ENCODE data around the gene CEACAM19. TPM values are rescaled to one million over a fixed set of nuclear protein-coding genes. Genes with fewer than 3 reads are reported as not detected.
A peak's percentile ranks its signal among the peaks of the same experiment; 100 is the strongest.

The CEACAM19 gene
- total RNA-seq, 1 donor from 2014 or later = not detected

GRCh38 chr19:44728178-44728577, 56.9 kb downstream of the CEACAM19 start:
- DNase-seq = no peak
- ChIA-PET POLR2A (interaction anchor here (0.6 to 2.6 kb wide), 8 partner anchors 8 to 857 kb away, joined by 3 to 23 read pairs (median 4); partner anchors contain the start of gene OPA3), CTCF (interaction anchor here (1.1 to 11.5 kb wide), 3 partner anchors 25 to 74 kb away, joined by 3 to 359 read pairs (median 5); no protein-coding TSS in a partner anchor)
- Mint-ChIP-seq H3K4me1 (peaks cover 42% of the 10 kb centered on the region), H3K36me3 (ENCODE audit: low read depth) (no peaks in the 10 kb centered on the region), H3K4me3 (no peak overlapping the region), H3K9me3 (no peaks in the 10 kb centered on the region), H3K27me3 (peaks cover 3% of the 10 kb centered on the region), H3K27ac (no peak overlapping the region)
- TF ChIP-seq, protein P1, sequence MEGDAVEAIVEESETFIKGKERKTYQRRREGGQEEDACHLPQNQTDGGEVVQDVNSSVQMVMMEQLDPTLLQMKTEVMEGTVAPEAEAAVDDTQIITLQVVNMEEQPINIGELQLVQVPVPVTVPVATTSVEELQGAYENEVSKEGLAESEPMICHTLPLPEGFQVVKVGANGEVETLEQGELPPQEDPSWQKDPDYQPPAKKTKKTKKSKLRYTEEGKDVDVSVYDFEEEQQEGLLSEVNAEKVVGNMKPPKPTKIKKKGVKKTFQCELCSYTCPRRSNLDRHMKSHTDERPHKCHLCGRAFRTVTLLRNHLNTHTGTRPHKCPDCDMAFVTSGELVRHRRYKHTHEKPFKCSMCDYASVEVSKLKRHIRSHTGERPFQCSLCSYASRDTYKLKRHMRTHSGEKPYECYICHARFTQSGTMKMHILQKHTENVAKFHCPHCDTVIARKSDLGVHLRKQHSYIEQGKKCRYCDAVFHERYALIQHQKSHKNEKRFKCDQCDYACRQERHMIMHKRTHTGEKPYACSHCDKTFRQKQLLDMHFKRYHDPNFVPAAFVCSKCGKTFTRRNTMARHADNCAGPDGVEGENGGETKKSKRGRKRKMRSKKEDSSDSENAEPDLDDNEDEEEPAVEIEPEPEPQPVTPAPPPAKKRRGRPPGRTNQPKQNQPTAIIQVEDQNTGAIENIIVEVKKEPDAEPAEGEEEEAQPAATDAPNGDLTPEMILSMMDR (IDR thresholded peaks at IDR 0.05) = no peak
- no peak for ATAC-seq (ENCODE audit: low read depth)
- intact Hi-C loops (cut with micrococcal nuclease) = no loop called here

DNA sequence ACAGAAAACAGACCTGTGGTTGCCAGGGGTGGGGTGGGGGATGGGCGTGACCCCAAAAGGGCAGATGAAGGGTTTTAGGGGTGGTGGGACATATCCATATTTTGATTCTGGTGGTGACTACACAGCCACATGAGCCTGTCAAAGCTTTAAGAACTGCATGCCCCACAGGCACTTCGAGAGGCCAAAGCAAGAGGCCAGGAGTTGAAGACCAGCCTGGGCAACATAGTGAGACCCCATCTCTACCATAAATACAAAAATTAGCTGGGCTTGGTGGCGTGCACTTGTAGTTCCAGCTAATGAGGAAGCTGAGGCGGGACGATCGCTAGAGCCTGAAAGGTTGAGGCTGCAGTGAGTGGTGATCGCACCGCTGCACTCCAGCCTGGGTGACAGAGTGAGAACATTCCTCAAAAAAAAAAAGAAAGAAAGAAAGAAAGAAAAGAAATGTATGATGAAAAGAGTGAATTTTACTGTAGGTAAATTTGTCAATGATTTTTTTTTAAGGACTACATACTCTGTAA, 58.3 kb downstream of the CEACAM19 start:
- H3K4me1 Mint-ChIP-seq = peaks cover 29% of the 10 kb centered on the region
- H3K27me3 Mint-ChIP-seq = peaks cover 3% of the 10 kb centered on the region

GRCh38 chr19:44731081-44731480, 59.8 kb downstream of the CEACAM19 start:
- Mint-ChIP-seq H3K36me3 (ENCODE audit: low read depth) (no peaks in the 10 kb centered on the region), H3K27ac (no peak overlapping the region), H3K4me1 (peaks cover 25% of the 10 kb centered on the region), H3K4me3 (no peak overlapping the region), H3K9me3 (no peaks in the 10 kb centered on the region), H3K27me3 (peaks cover 3% of the 10 kb centered on the region)
- ChIA-PET POLR2A (interaction anchor here (1.0 to 1.1 kb wide), 2 partner anchors 18 to 39 kb away, joined by 3 read pairs; no protein-coding TSS in a partner anchor), CTCF (no interaction called here)
- ATAC-seq (ENCODE audit: low read depth) = no peak
- TF ChIP-seq, protein P1 (IDR thresholded peaks at IDR 0.05) = no peak
- intact Hi-C loops (cut with micrococcal nuclease) = no loop called here
- DNase-seq = no peak

More for the DNA sequence above, 58.3 kb downstream of the CEACAM19 start:
- intact Hi-C loops (cut with micrococcal nuclease) = no loop called here
- H3K4me3 Mint-ChIP-seq = no peak overlapping the region
- H3K36me3 Mint-ChIP-seq (ENCODE audit: low read depth) = no peaks in the 10 kb centered on the region
- DNase-seq (no peak), ATAC-seq (ENCODE audit: low read depth) (peak; percentile 75)
- ChIA-PET CTCF (interaction anchor here (0.9 to 11.5 kb wide), 2 partner anchors 20 to 43 kb away, joined by 3 to 359 read pairs; no protein-coding TSS in a partner anchor), POLR2A (interaction anchor here (0.6 to 2.6 kb wide), 6 partner anchors 12 to 176 kb away, joined by 3 to 23 read pairs (median 4); partner anchors contain the start of gene APOE)
- TF ChIP-seq, protein P1 (IDR thresholded peaks at IDR 0.05) = no peak
- H3K27ac Mint-ChIP-seq = no peak overlapping the region
- H3K9me3 Mint-ChIP-seq = no peaks in the 10 kb centered on the region

- Mint-ChIP-seq H3K27me3 (peaks cover 3% of the 10 kb centered on the region), H3K4me3 (no peak overlapping the region), H3K9me3 (no peaks in the 10 kb centered on the region), H3K4me1 (peaks cover 25% of the 10 kb centered on the region), H3K36me3 (ENCODE audit: low read depth) (no peaks in the 10 kb centered on the region), H3K27ac (no peak overlapping the region)
- CTCF ChIA-PET = no interaction called here
- ATAC-seq (ENCODE audit: low read depth) (no peak), DNase-seq (no peak)
- POLR2A ChIA-PET = interaction anchor here (1.0 to 1.1 kb wide), 2 partner anchors 17 to 39 kb away, joined by 3 read pairs; no protein-coding TSS in a partner anchor
- intact Hi-C loops (cut with micrococcal nuclease) = no loop called here
- TF ChIP-seq, protein P1 (IDR thresholded peaks at IDR 0.05) = no peak
Measured at GRCh38 chr19:44731622-44732021, 60.3 kb downstream of the CEACAM19 start.

- Mint-ChIP-seq H3K4me3 (no peak overlapping the region), H3K36me3 (ENCODE audit: low read depth) (no peaks in the 10 kb centered on the region), H3K9me3 (no peaks in the 10 kb centered on the region), H3K27ac (no peak overlapping the region), H3K4me1 (peaks cover 31% of the 10 kb centered on the region), H3K27me3 (peaks cover 3% of the 10 kb centered on the region)
- ChIA-PET CTCF (interaction anchor here (0.7 to 4.8 kb wide), 2 partner anchors 8 to 38 kb away, joined by 4 to 16 read pairs; no protein-coding TSS in a partner anchor), POLR2A (interaction anchor here (0.6 to 1.8 kb wide), 5 partner anchors 9 to 38 kb away, joined by 3 to 7 read pairs (median 3); no protein-coding TSS in a partner anchor)
- TF ChIP-seq, protein P1 (IDR thresholded peaks at IDR 0.05) = no peak
- no peak for ATAC-seq (ENCODE audit: low read depth)
- intact Hi-C loops (cut with micrococcal nuclease) = no loop called here
- no peak for DNase-seq
Measured at GRCh38 chr19:44732235-44733014, 61.1 kb downstream of the CEACAM19 start.
